Fibroblast of the conjunctiva (primary cell): ENCODE data around the gene ABCC10.
"Not testable (repeated sequence)": the region's sequence is repeated elsewhere in the genome, so short reads cannot be mapped to it uniquely, and the experiment has no call there.

Experiments used
- DNase-seq: peaks from one replicate; pipeline ENCODE4 v3.0.0-alpha.2; 2010; ENCODE audit warnings: low read depth

The ABCC10 gene

GRCh38 chr6:43407296-43407695 is 20.0 kb upstream of the ABCC10 start:
- DNase-seq: no peak

- DNase-seq: no peak
These were observed 19.1 kb upstream of the ABCC10 start for GRCh38 chr6:43408259-43408658.

- not testable (repeated sequence) for DNase-seq
These were observed 16.6 kb upstream of the ABCC10 start for GRCh38 chr6:43410776-43411175.

GRCh38 chr6:43412541-43412940 is 14.8 kb upstream of the ABCC10 start:
- no peak for DNase-seq

GRCh38 chr6:43413002-43413401 is 14.3 kb upstream of the ABCC10 start:
- DNase-seq: no peak

- not testable (repeated sequence) for DNase-seq
These were observed 12.1 kb upstream of the ABCC10 start for GRCh38 chr6:43415275-43415674.

- DNase-seq: no peak
These were observed 10.4 kb upstream of the ABCC10 start for GRCh38 chr6:43416935-43417334.

GRCh38 chr6:43420012-43420709 is 7.2 kb upstream of the ABCC10 start:
- no peak for DNase-seq

GRCh38 chr6:43421831-43422230 is 5.5 kb upstream of the ABCC10 start:
- DNase-seq: no peak

GRCh38 chr6:43425083-43425482 is 2.3 kb upstream of the ABCC10 start:
- not testable (repeated sequence) for DNase-seq

- DNase-seq: no peak
These were observed 374 bp upstream of the ABCC10 start for GRCh38 chr6:43426928-43427405.

GRCh38 chr6:43428112-43428570 is 800 bp downstream of the ABCC10 start:
- DNase-seq: no peak

- no peak for DNase-seq
These were observed 1.5 kb downstream of the ABCC10 start for GRCh38 chr6:43428874-43429273.

GRCh38 chr6:43432009-43432945 is 4.9 kb downstream of the ABCC10 start:
- no peak for DNase-seq

GRCh38 chr6:43433148-43433547 is 5.8 kb downstream of the ABCC10 start:
- DNase-seq: no peak

GRCh38 chr6:43434001-43434840 is 6.9 kb downstream of the ABCC10 start:
- DNase-seq: no peak

GRCh38 chr6:43434943-43435342 is 7.6 kb downstream of the ABCC10 start:
- DNase-seq: no peak

GRCh38 chr6:43435682-43436437 is 8.5 kb downstream of the ABCC10 start:
- no peak for DNase-seq

GRCh38 chr6:43436577-43437282 is 9.4 kb downstream of the ABCC10 start:
- DNase-seq: peak; percentile 96

- no peak for DNase-seq
These were observed 10.4 kb downstream of the ABCC10 start for GRCh38 chr6:43437700-43438099.

GRCh38 chr6:43442935-43443334 is 15.6 kb downstream of the ABCC10 start:
- DNase-seq: no peak
